Activated T-cell treated with anti-CD3 and anti-CD28 coated beads, Interleukin-2, amount 50 U/mL, for 1 hour (primary cell): ENCODE results near the gene MPG.

Source experiments
- DNase-seq: peaks from one replicate; pipeline ENCODE4 v3.0.0-alpha.2; 2020

The MPG gene

GRCh38 chr16:53346-54236 is 24.4 kb upstream of the MPG start, which contains the start of the genes POLR3K and SNRNP25:
TSS of gene POLR3K (minus strand) at chr16:53608. CDS start at chr16:53586, 22 bp downstream.
TSS of gene SNRNP25 (plus strand) at chr16:53828. CDS start at chr16:54017, 189 bp downstream.
- DNase-seq, result peak; percentile 94

- DNase-seq, result no peak
Observed at GRCh38 chr16:54237-54581, 23.8 kb upstream of the MPG start.

- DNase-seq, result no peak
Observed at GRCh38 chr16:55571-56136, 22.4 kb upstream of the MPG start.

GRCh38 chr16:56231-56927 is 21.6 kb upstream of the MPG start:
- no peak for DNase-seq

- no peak for DNase-seq
Observed at GRCh38 chr16:57711-58110, 20.3 kb upstream of the MPG start.

- DNase-seq, result no peak
Observed at GRCh38 chr16:58491-59439, 19.3 kb upstream of the MPG start.

GRCh38 chr16:59440-60059 is 18.5 kb upstream of the MPG start:
- no peak for DNase-seq

GRCh38 chr16:60166-60565 is 17.9 kb upstream of the MPG start:
- DNase-seq, result no peak

- no peak for DNase-seq
Observed at GRCh38 chr16:60929-61878, 16.8 kb upstream of the MPG start.

GRCh38 chr16:61879-62281 is 16.1 kb upstream of the MPG start:
- DNase-seq, result no peak

GRCh38 chr16:62283-62967 is 15.6 kb upstream of the MPG start:
- no peak for DNase-seq

- no peak for DNase-seq
Observed at GRCh38 chr16:62968-63391, 15.0 kb upstream of the MPG start.

- no peak for DNase-seq
Observed at GRCh38 chr16:63466-63865, 14.6 kb upstream of the MPG start.

GRCh38 chr16:63998-64913 is 13.8 kb upstream of the MPG start:
- no peak for DNase-seq

GRCh38 chr16:64914-65255 is 13.1 kb upstream of the MPG start:
- no peak for DNase-seq

- DNase-seq, result peak; percentile 88
Observed at GRCh38 chr16:65745-66144, 12.3 kb upstream of the MPG start.

GRCh38 chr16:66309-67182 is 11.5 kb upstream of the MPG start:
- DNase-seq, result no peak

- no peak for DNase-seq
Observed at GRCh38 chr16:67183-67791, 10.7 kb upstream of the MPG start.
